ENCODE measurements around the gene ANGPT4.
"Not testable (repeated sequence)": the region's sequence is repeated elsewhere in the genome, so short reads cannot be mapped to it uniquely, and the experiment has no call there.

The ANGPT4 gene

GRCh38 chr20:860891-861290 is 55.2 kb downstream of the ANGPT4 start:
- TF ChIP-seq ZNF274 (IDR thresholded peaks at IDR 0.05; ENCODE audit: low read depth, low read length) = no peak
- H3K4me3 ChIP-seq (ENCODE audit: low read length) = no peak overlapping the region

DNA sequence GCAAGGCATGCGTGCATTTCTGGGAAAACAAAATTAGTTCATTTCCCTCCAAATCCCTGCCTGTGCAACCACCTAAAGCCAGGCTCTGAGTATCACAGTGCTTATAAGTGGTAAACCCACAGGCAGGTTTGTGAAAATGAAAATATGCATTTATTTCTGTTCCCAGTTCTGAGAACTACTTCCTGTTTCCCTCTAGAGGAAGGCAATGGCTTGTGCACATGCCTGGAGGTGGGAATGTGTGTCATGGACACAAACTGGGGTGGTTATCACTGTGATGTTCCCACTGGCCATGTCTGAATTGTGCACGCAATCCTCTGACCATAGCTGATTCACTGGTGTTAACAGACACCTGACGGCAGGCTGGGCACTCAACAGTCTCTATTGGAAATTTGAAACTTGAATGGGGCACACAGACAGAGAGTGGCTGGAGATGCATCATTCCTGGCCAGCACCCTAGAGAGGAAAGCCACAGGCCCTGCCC is 56.3 kb downstream of the ANGPT4 start:
- H3K4me3 ChIP-seq (ENCODE audit: low read length) = no peak overlapping the region
- TF ChIP-seq ZNF274 (IDR thresholded peaks at IDR 0.05; ENCODE audit: low read depth, low read length) = no peak

- no peak overlapping the region for H3K4me3 ChIP-seq (ENCODE audit: low read length)
- TF ChIP-seq ZNF274 (IDR thresholded peaks at IDR 0.05; ENCODE audit: low read depth, low read length) = no peak
Measured at GRCh38 chr20:858011-858410, 58.1 kb downstream of the ANGPT4 start.

GRCh38 chr20:856361-856775 is 59.8 kb downstream of the ANGPT4 start:
- H3K4me3 ChIP-seq (ENCODE audit: low read length) = no peak overlapping the region
- no peak for TF ChIP-seq ZNF274 (IDR thresholded peaks at IDR 0.05; ENCODE audit: low read depth, low read length)

GRCh38 chr20:855466-856360 is 60.4 kb downstream of the ANGPT4 start:
- H3K4me3 ChIP-seq (ENCODE audit: low read length) = no peak overlapping the region

GRCh38 chr20:854601-855000 is 61.5 kb downstream of the ANGPT4 start:
- no peak overlapping the region for H3K4me3 ChIP-seq (ENCODE audit: low read length)
- TF ChIP-seq ZNF274 (IDR thresholded peaks at IDR 0.05; ENCODE audit: low read depth, low read length) = no peak

More at GRCh38 chr20:855466-856360, 60.4 kb downstream of the ANGPT4 start:
- no peak for TF ChIP-seq ZNF274 (IDR thresholded peaks at IDR 0.05; ENCODE audit: low read depth, low read length)

DNA sequence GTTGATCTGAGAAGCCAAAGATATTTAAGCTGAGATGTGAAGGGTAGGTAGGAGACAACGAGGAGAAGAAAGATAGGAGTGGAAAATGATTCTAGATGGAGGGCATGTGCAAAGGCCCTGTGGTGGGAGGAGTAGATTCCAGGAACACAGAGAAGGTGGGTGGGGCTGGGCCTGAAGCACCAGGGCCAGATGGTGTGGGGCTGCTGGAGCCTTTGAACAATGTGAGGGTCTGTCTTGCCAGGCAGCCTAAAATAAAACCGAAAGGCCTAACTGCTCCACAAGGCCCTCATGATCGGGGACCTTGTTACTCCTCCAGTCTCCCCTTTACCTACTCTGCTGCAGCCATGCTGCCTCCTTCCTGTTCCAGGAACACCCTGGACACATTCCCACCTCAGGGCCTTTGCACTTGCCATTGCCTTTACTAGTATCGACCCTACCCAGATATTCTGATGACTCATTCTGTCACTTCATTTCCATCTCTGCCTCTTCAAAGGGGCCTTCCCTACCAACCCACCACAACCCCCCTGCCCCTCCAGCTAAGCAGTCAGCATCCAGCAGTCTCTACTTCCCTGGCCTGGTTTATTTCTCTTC is 62.6 kb downstream of the ANGPT4 start:
- TF ChIP-seq ZNF274 (IDR thresholded peaks at IDR 0.05; ENCODE audit: low read depth, low read length) = no peak
- H3K4me3 ChIP-seq (ENCODE audit: low read length) = no peak overlapping the region

DNA sequence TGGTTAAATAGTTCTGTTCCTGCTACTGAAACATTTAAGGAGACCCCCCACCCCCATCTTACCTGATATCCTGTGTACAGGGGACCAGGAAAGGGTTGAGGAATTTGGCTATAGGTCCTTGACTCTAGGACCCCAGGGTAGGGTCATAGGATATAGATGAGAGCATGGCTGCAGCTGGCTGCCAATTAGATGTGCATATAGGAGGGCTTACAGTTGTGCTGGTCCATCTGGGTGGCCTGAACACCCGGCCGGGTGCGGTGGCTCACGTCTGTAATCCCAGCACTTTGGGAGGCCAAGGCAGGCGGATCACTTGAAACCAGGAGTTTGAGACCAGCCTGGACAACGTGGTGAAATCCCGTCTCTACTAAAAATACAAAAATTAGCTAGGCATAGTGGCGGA is 67.4 kb downstream of the ANGPT4 start:
- H3K4me3 ChIP-seq (ENCODE audit: low read length) = not testable (repeated sequence)

- TF ChIP-seq ZNF274 (IDR thresholded peaks at IDR 0.05; ENCODE audit: low read depth, low read length) = no peak
- H3K4me3 ChIP-seq (ENCODE audit: low read length) = no peak overlapping the region
Measured at GRCh38 chr20:848193-848592, 67.9 kb downstream of the ANGPT4 start.

GRCh38 chr20:846894-847278 is 69.2 kb downstream of the ANGPT4 start:
- TF ChIP-seq ZNF274 (IDR thresholded peaks at IDR 0.05; ENCODE audit: low read depth, low read length) = no peak
- no peak overlapping the region for H3K4me3 ChIP-seq (ENCODE audit: low read length)

- TF ChIP-seq ZNF274 (IDR thresholded peaks at IDR 0.05; ENCODE audit: low read depth, low read length) = no peak
- H3K4me3 ChIP-seq (ENCODE audit: low read length) = no peak overlapping the region
Measured at GRCh38 chr20:845941-846893, 69.9 kb downstream of the ANGPT4 start.

DNA sequence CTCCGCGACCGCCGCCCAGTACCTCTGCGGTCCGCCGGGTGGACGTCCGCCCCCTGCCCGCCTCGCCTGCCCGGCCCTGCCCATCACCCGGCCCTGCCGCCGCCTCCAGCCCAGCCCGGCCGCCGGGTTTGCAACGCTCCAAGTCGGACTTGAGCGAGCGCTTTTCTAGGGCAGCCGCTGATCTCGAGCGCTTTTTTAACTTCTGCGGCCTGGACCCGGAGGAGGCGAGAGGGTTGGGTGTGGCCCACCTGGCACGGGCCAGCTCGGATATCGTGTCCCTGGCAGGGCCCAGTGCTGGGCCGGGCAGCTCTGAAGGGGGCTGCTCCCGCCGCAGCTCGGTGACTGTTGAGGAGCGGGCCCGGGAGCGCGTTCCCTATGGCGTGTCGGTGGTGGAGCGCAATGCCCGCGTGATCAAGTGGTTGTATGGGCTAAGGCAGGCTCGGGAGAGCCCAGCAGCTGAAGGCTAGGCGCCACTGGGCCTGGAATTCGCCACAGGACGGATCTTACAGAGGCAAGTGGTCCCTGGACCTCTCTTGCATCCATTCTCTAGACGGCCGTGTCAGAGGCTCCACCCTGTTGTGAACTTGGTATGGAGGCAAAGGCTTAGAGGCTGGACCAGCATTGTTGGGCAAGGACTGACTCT is 70.8 kb downstream of the ANGPT4 start:
- TF ChIP-seq ZNF274 (IDR thresholded peaks at IDR 0.05; ENCODE audit: low read depth, low read length) = no peak
- H3K4me3 ChIP-seq (ENCODE audit: low read length) = no peak overlapping the region; the same call in 1 of the 2 replicates

GRCh38 chr20:844473-845225 is 71.5 kb downstream of the ANGPT4 start:
- peak overlapping the region; percentile 36; the same call in 1 of the 2 replicates for H3K4me3 ChIP-seq (ENCODE audit: low read length)
- no peak for TF ChIP-seq ZNF274 (IDR thresholded peaks at IDR 0.05; ENCODE audit: low read depth, low read length)
